ENCODE measurements around the gene PARD3. TPM values are rescaled to one million over a fixed set of nuclear protein-coding genes. Genes with fewer than 3 reads are reported as not detected.

The PARD3 gene
- total and polyA plus RNA-seq, 10 of the 15 experiments (the other 5 are each of a cell fraction or from before 2014, with no cell fraction given): 2.6 to 43.1 (median 13.9) TPM

DNA sequence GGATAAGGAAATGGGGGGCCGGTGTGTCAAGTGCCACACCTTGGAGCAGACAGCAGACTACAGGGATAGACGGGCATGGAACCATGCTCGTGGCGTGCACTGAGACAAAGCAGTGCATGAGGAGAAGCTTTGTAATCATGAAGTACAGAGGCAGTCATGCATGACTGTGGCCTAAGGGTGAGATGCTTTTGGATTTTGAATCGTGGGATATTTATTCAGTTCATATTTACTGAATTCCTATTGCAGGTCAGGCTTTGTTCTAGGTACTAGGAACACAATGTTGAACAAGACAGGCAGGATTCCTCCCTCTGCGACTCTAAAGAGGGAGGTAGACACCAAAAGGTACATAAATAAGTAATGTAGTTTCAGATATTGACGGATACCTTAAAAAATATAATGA lies 597.6 kb downstream of the PARD3 start:
- CTCF ChIA-PET: no interaction called here

More for the DNA sequence above, 597.6 kb downstream of the PARD3 start:
- FAIRE-seq: no peak
- H3K9me3 ChIP-seq (replicated peaks; ENCODE audit: control insufficient read depth, insufficient read depth, low read length): no peaks in the 10 kb centered on the region
- no peak overlapping the region for H3K4me3 ChIP-seq
- ChIA-PET SMC1A (ENCODE audit: uncharacterized antibody, unreplicated experiment) (interaction anchor here (1.4 to 2.9 kb wide), 2 partner anchors 279 to 421 kb away, joined by 3 to 8 read pairs; no protein-coding TSS in a partner anchor), POLR2A (no interaction called here), RAD21 (ENCODE audit: unreplicated experiment) (no interaction called here)
- no peak for ATAC-seq
- H3K4me2 ChIP-seq (ENCODE audit: control insufficient read depth, insufficient read depth): no peak overlapping the region
- in situ Hi-C loops (cut with MboI) (no loop called here), intact Hi-C loops (cut with micrococcal nuclease; ENCODE audit: unreplicated experiment) (no loop called here)
- WGBS (ENCODE audit: insufficient coverage, insufficient replicate concordance, low lambda C conversion rate, missing lambda C conversion rate): 62% methylated on average over 7 of the region's 7 CpGs
- no peaks in the 10 kb centered on the region for H4K20me1 ChIP-seq (ENCODE audit: control insufficient read depth, insufficient read depth)
- no peaks in the 10 kb centered on the region for H3K36me3 ChIP-seq (ENCODE audit: control insufficient read depth in 2 of 2, insufficient read depth in 2 of 2, low read length in 1 of 2)
- H2AFZ ChIP-seq (ENCODE audit: control insufficient read depth, low read depth, low read length): no peak overlapping the region
- no peak overlapping the region for H3K27ac ChIP-seq (ENCODE audit: control insufficient read depth, insufficient read depth)
- no peaks in the 10 kb centered on the region for H3K79me2 ChIP-seq (ENCODE audit: control insufficient read depth, insufficient read depth, low read length)
- no peaks in the 10 kb centered on the region for H3K4me1 ChIP-seq (ENCODE audit: control insufficient read depth, insufficient read depth, low read length)
- TF ChIP-seq PAX5 (IDR thresholded peaks at IDR 0.05; ENCODE audit: borderline replicate concordance, low read depth, low read length) (0 out of 2 replicates have a peak, but pooled peaks have one; percentile 49), ZBTB4 (CRISPR knock-in tag; IDR thresholded peaks at IDR 0.05) (no peak), PAX8 (IDR thresholded peaks at IDR 0.05) (peak; percentile 58; the same call in 1 of the 2 replicates), RELA (IDR thresholded peaks at IDR 0.05; ENCODE audit: borderline replicate concordance, partially characterized antibody) (no peak)
- no TSS peak for BruUV-seq (replicated peaks)
- H3K9ac ChIP-seq (ENCODE audit: control insufficient read depth, insufficient read depth, low read length): no peak overlapping the region
- DNase-seq (ENCODE audit: low read depth, low spot score): no peak
- no peaks in the 10 kb centered on the region; a peak in 1 of 4 replicates for H3K27me3 ChIP-seq (replicated peaks in 1 of 2; ENCODE audit: control insufficient read depth in 2 of 2, insufficient read depth in 2 of 2, low read length in 1 of 2)

Measured in GM12878 (cell line).